Keratinocyte (primary cell): Measurements from ENCODE around the gene FMN2. TPM values are rescaled to one million over a fixed set of nuclear protein-coding genes. Genes with fewer than 3 reads are reported as not detected.
"Not testable (repeated sequence)": the region's sequence is repeated elsewhere in the genome, so short reads cannot be mapped to it uniquely, and the experiment has no call there.

Experiments
- DNase-seq: peaks from one replicate; pipeline ENCODE4 v3.0.0-alpha.2; 2011; ENCODE audit warnings: low read depth, missing footprints, low spot score
- FAIRE-seq: peaks from 2 replicates; lab custom pipeline; 2011; peaks lifted over from hg19 to GRCh38; lab: Jason Lieb, UNC
- H2AFZ ChIP-seq: 2 replicates; pipeline ENCODE4 v1.6.0; 2012; ENCODE audit warnings: low read length, control low read depth, inconsistent platforms; ENCODE audit not compliant: control insufficient read depth
- H3K27ac ChIP-seq: 2 replicates; pipeline ENCODE4 v1.5.1; 2011; ENCODE audit warnings: low read length; ENCODE audit not compliant: control insufficient read depth, insufficient read depth
- H3K27me3 ChIP-seq: 3 replicates; pipeline ENCODE4 v1.6.0; 2011; ENCODE audit warnings: low read length; ENCODE audit not compliant: control insufficient read depth, insufficient read depth; ENCODE audit errors: extremely low read depth
- H3K36me3 ChIP-seq, 2 experiments: 2 replicates in 1 of 2; 3 replicates in 1 of 2; pipeline ENCODE4 v1.5.1; 2011; ENCODE audit warnings: low read length in 2 of 2, mild to moderate bottlenecking in 1 of 2; ENCODE audit not compliant: control insufficient read depth in 2 of 2, insufficient read depth in 2 of 2; ENCODE audit errors: extremely low read depth in 1 of 2
- H3K4me1 ChIP-seq: 3 replicates; pipeline ENCODE4 v1.5.1; 2011; ENCODE audit warnings: low read length; ENCODE audit not compliant: control insufficient read depth, insufficient read depth; ENCODE audit errors: extremely low read depth
- H3K4me2 ChIP-seq: 3 replicates; pipeline ENCODE4 v1.6.0; 2011; ENCODE audit warnings: low read depth, low read length; ENCODE audit not compliant: control insufficient read depth, insufficient read depth; ENCODE audit errors: extremely low read depth
- H3K4me3 ChIP-seq, 3 experiments: fragments of 200-600 bp in 1 of 3; sonication (generic) in 1 of 3; 2 replicates in 2 of 3; 3 replicates in 1 of 3; pipeline ENCODE4 v1.5.1; 2011 to 2016; ENCODE audit warnings: low read length in 3 of 3, mild to moderate bottlenecking in 3 of 3, control low read depth in 2 of 3, inconsistent platforms in 1 of 3, low read depth in 1 of 3, mixed read lengths in 1 of 3, mixed run types in 1 of 3, moderate library complexity in 1 of 3; ENCODE audit not compliant: control insufficient read depth in 2 of 3, insufficient read depth in 2 of 3; ENCODE audit errors: extremely low read depth in 1 of 3
- H3K79me2 ChIP-seq: 2 replicates; pipeline ENCODE4 v1.6.0; 2012; ENCODE audit warnings: low read length; ENCODE audit not compliant: control insufficient read depth, insufficient read depth
- H3K9ac ChIP-seq: 3 replicates; pipeline ENCODE4 v1.6.0; 2011; ENCODE audit warnings: low read length; ENCODE audit not compliant: control insufficient read depth, insufficient read depth; ENCODE audit errors: extremely low read depth
- H3K9me1 ChIP-seq: 3 replicates; pipeline ENCODE4 v1.6.0; 2011; ENCODE audit warnings: low read length; ENCODE audit not compliant: control insufficient read depth, insufficient read depth; ENCODE audit errors: extremely low read depth
- H3K9me3 ChIP-seq: 2 replicates; pipeline ENCODE4 v1.5.1; 2012; ENCODE audit warnings: low read depth, low read length; ENCODE audit not compliant: control insufficient read depth
- H4K20me1 ChIP-seq: 3 replicates; pipeline ENCODE4 v1.6.0; 2011; ENCODE audit warnings: low read length; ENCODE audit not compliant: control insufficient read depth, insufficient read depth; ENCODE audit errors: extremely low read depth
- EZH2 ChIP-seq: IDR thresholded peaks from one replicate; pipeline ENCODE4 v1.6.1; 2012; ENCODE audit warnings: inconsistent platforms, mild to moderate bottlenecking, low read length, moderate library complexity
- dilution Hi-C: fragments of 300-500 bp; cut with MboI; formaldehyde crosslinking; loops from one replicate; pipeline ENCODE4 v1.7.0; 2020; ENCODE audit warnings: low sequenced_read_pairs; ENCODE audit not compliant: extremely low pct_ligation_motif_present
- polyA plus RNA-seq, 5 experiments: library from polyadenylated mRNA; depleted of rRNA in 3 of 5; stranded (reverse) in 3 of 5; stranded (forward) in 1 of 5; unstranded in 1 of 5; fragments of >200 nt; gene quantifications; 1 replicate in 1 of 5; 2 replicates in 3 of 5; 3 replicates in 1 of 5; pipeline versions ENCODE4 v1.2.1 to v1.2.3, GENCODE V29; 2011 to 2012; ENCODE audit warnings: missing spikeins in 2 of 5, low read depth in 1 of 5, low replicate concordance in 1 of 5
- TF ChIP-seq, protein P1 (sequence below), 3 experiments: IDR thresholded peaks in 1 of 3; conservative IDR thresholded peaks in 1 of 3; optimal IDR thresholded peaks in 1 of 3; 2 replicates in 2 of 3; 3 replicates in 1 of 3; pipeline versions ENCODE3 to v1.5.1; 2011; ENCODE audit warnings: low read length in 3 of 3, mild to moderate bottlenecking in 3 of 3, moderate library complexity in 2 of 3, control low read depth in 1 of 3, inconsistent platforms in 1 of 3; ENCODE audit not compliant: insufficient read depth in 2 of 3; ENCODE audit errors: extremely low read depth in 1 of 3

FMN2 gene
- polyA plus RNA-seq, 1 donor (not counting 4 experiments of a cell fraction or from before 2014, with no cell fraction given): not detected

DNA sequence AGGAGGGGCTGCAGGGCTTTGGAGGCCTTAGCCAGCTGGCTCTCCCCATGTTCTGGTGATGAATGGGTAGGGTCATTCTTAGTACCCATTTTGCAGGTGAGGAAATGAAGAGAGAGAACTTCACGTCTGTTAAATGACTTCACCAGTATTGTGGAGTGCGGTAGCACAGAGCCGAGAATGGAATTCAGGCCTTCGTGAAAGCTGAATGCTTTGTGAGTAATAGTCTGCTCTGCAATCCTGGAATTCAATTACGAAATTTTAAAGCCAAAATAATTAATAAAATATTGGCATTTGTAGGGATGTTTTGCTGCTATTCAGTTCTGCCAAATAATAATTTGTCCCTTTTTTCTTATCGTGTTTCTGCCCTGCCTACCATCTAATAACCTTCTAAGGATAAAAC, 322.6 kb downstream of the FMN2 start:
- Histone ChIP-seq H3K27ac (no peak overlapping the region), H4K20me1 (no peaks in the 10 kb centered on the region), H3K9me3 (no peaks in the 10 kb centered on the region), H3K27me3 (no peaks in the 10 kb centered on the region), H3K4me1 (no peaks in the 10 kb centered on the region), H3K9ac (no peak overlapping the region), H3K9me1 (no peaks in the 10 kb centered on the region), H3K4me3 (no peak overlapping the region), H3K4me2 (no peak overlapping the region), H3K79me2 (no peaks in the 10 kb centered on the region), H2AFZ (no peak overlapping the region), H3K36me3 (no peaks in the 10 kb centered on the region)
- dilution Hi-C loops: no loop called here
- DNase-seq (no peak), FAIRE-seq (no peak)
- TF ChIP-seq, protein P1, sequence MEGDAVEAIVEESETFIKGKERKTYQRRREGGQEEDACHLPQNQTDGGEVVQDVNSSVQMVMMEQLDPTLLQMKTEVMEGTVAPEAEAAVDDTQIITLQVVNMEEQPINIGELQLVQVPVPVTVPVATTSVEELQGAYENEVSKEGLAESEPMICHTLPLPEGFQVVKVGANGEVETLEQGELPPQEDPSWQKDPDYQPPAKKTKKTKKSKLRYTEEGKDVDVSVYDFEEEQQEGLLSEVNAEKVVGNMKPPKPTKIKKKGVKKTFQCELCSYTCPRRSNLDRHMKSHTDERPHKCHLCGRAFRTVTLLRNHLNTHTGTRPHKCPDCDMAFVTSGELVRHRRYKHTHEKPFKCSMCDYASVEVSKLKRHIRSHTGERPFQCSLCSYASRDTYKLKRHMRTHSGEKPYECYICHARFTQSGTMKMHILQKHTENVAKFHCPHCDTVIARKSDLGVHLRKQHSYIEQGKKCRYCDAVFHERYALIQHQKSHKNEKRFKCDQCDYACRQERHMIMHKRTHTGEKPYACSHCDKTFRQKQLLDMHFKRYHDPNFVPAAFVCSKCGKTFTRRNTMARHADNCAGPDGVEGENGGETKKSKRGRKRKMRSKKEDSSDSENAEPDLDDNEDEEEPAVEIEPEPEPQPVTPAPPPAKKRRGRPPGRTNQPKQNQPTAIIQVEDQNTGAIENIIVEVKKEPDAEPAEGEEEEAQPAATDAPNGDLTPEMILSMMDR (optimal IDR thresholded peaks at IDR 0.05 in 1 of 3, IDR thresholded peaks at IDR 0.05 in 1 of 3, conservative IDR thresholded peaks at IDR 0.05 in 1 of 3; ENCODE audit: extremely low read depth in 1 of 3, insufficient read depth in 2 of 3, low read length in 3 of 3): no peak
- no peak for TF ChIP-seq EZH2

DNA sequence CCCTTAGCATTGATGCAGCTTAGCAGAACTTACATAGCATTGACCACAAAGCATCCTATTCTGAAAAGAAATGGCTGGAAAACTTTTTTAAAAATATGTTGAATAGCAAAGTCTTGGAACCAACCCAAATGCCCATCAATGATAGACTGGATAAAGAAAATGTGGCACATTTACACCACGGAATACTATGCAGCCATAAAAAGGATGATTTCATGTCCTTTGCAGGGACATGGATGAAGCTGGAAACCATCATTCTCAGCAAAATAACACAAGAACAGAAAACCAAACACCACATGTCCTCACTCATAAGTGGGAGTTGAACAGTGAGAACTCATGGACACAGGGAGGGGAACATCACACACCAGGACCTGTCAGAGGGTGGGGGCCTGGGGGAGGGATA, 323.3 kb downstream of the FMN2 start:
- H3K9ac ChIP-seq, H3K4me1 ChIP-seq, H3K27me3 ChIP-seq, dilution Hi-C loops, H3K4me3 ChIP-seq, H4K20me1 ChIP-seq, H3K36me3 ChIP-seq, DNase-seq, H3K9me1 ChIP-seq, H3K27ac ChIP-seq, H2AFZ ChIP-seq, H3K4me2 ChIP-seq, H3K9me3 ChIP-seq, H3K79me2 ChIP-seq, FAIRE-seq: not testable (repeated sequence)

DNA sequence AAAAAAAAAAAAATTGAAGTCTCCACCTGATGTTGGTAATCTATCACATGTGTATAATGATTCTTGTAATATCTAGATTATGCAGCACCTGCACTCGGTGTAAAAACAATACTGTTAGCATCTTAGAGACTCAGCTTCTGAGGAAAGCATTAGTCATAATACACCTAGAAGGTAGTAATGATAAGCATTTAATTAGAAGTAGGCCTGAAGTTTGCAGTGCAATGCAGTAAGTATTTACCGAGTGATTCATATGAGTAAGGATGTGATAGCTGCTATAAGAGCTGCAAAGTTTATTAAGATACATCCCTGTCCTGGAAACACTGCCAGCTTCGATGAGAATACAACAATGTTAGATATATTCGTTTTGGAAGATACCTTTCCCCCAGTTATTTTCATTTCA, 323.8 kb downstream of the FMN2 start:
- Histone ChIP-seq H3K9me1 (no peaks in the 10 kb centered on the region), H2AFZ (no peak overlapping the region), H3K27me3 (no peaks in the 10 kb centered on the region), H4K20me1 (no peaks in the 10 kb centered on the region), H3K79me2 (no peaks in the 10 kb centered on the region), H3K9me3 (peaks cover 1% of the 10 kb centered on the region), H3K4me2 (no peak overlapping the region), H3K36me3 (no peaks in the 10 kb centered on the region), H3K9ac (no peak overlapping the region), H3K27ac (no peak overlapping the region), H3K4me1 (no peaks in the 10 kb centered on the region), H3K4me3 (no peak overlapping the region)
- no peak for FAIRE-seq
- dilution Hi-C loops: no loop called here
- TF ChIP-seq, protein P1 (optimal IDR thresholded peaks at IDR 0.05 in 1 of 3, IDR thresholded peaks at IDR 0.05 in 1 of 3, conservative IDR thresholded peaks at IDR 0.05 in 1 of 3; ENCODE audit: extremely low read depth in 1 of 3, insufficient read depth in 2 of 3, low read length in 3 of 3): no peak
- no peak for TF ChIP-seq EZH2
- no peak for DNase-seq
